ENCODE measurements around the gene TAS1R3.

DNA sequence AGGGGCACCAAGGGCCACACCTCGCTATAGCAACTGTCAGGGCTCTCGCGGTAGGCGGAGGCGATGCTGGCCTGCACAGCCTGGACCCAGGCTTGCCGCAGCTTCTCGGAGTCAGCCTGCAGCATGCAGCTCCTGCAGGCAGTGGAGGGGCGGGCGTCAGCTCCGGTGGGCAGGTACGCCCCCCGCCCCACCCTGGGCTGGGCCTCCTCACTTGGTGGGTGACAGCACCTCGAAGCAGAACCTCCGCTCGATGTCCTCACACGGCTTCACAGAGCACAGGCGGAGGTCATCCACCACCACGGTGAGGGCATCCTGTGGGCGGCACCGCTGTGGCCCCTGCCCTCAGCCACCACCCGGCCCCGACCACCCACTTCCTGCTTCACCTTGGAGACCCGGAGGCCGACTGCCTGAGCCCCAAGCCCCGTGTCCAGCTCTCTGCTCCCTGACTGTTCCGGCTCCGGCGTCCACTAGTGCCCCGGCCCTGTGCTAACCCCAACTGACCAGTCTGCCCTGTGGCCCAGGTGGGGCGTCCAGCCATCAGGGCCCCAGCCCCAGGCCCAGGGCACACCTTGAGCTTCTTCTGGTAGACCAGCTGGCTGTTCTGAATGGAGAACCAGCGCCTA is 33.2 kb upstream of the TAS1R3 start:
- TF ChIP-seq, protein P1, sequence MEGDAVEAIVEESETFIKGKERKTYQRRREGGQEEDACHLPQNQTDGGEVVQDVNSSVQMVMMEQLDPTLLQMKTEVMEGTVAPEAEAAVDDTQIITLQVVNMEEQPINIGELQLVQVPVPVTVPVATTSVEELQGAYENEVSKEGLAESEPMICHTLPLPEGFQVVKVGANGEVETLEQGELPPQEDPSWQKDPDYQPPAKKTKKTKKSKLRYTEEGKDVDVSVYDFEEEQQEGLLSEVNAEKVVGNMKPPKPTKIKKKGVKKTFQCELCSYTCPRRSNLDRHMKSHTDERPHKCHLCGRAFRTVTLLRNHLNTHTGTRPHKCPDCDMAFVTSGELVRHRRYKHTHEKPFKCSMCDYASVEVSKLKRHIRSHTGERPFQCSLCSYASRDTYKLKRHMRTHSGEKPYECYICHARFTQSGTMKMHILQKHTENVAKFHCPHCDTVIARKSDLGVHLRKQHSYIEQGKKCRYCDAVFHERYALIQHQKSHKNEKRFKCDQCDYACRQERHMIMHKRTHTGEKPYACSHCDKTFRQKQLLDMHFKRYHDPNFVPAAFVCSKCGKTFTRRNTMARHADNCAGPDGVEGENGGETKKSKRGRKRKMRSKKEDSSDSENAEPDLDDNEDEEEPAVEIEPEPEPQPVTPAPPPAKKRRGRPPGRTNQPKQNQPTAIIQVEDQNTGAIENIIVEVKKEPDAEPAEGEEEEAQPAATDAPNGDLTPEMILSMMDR (IDR thresholded peaks at IDR 0.05) = no peak
- TF ChIP-seq REST (IDR thresholded peaks at IDR 0.05; ENCODE audit: insufficient read depth in 1 of 2, low read depth in 2 of 2, low read length in 1 of 2) (no peak), SIN3A (IDR thresholded peaks at IDR 0.05; ENCODE audit: borderline replicate concordance, insufficient read depth, low read depth, low read length) (no peak), POLR2AphosphoS5 (IDR thresholded peaks at IDR 0.05; ENCODE audit: low read depth, low read length) (no peak), TCF7L2 (IDR thresholded peaks at IDR 0.05; ENCODE audit: low read depth, low read length) (no peak)
